HEK293 (cell line): ENCODE results near the gene AQP3.

ENCODE experiments used
- CTCF ChIA-PET: fragments of 350-600 bp; formaldehyde crosslinking; extraction: SDS; loops from one replicate; lab custom pipeline; 2021; ENCODE audit warnings: antibody characterized with exemption; lab: Yijun Ruan, JAX
- POLR2A ChIA-PET: fragments of 300-600 bp; formaldehyde crosslinking; extraction: SDS; loops from one replicate; lab custom pipeline; 2020; ENCODE audit warnings: antibody characterized with exemption, inconsistent platforms; lab: Yijun Ruan, JAX
- H3K27ac ChIP-seq: fragments of 200-500 bp; sonication (Bioruptor generic); 2 replicates; pipeline ENCODE4 v1.5.1; 2014; ENCODE audit warnings: low read depth, low read length, control low read depth, inconsistent platforms; ENCODE audit errors: extremely low read depth
- H3K36me3 ChIP-seq, 2 experiments: fragments of 200-500 bp in 1 of 2; sonication (Bioruptor generic) in 1 of 2; 1 replicate in 1 of 2; 2 replicates in 1 of 2; pipeline ENCODE4 v1.5.1; 2014 to 2017; ENCODE audit warnings: inconsistent platforms in 2 of 2, low read length in 2 of 2; ENCODE audit not compliant: control insufficient read depth in 2 of 2, insufficient read depth in 1 of 2
- H3K4me1 ChIP-seq: fragments of 200-500 bp; sonication (Bioruptor generic); 2 replicates; pipeline ENCODE4 v1.5.1; 2014; ENCODE audit warnings: mild to moderate bottlenecking, low read length, inconsistent platforms; ENCODE audit not compliant: control insufficient read depth, insufficient read depth
- H3K4me3 ChIP-seq: 2 replicates; pipeline ENCODE4 v1.5.1; 2011; ENCODE audit warnings: low read depth, mild to moderate bottlenecking, control low read depth, low read length, moderate library complexity
- H3K9me3 ChIP-seq: fragments of 200-500 bp; sonication (Bioruptor generic); 2 replicates; pipeline ENCODE4 v1.5.1; 2014; ENCODE audit warnings: low read depth, low read length, inconsistent platforms; ENCODE audit not compliant: control insufficient read depth, insufficient read depth
- ATF2 ChIP-seq: fragments of 450-650 bp; formaldehyde crosslinking; IDR thresholded peaks from 2 replicates; pipeline ENCODE4 v1.5.1; 2016; ENCODE audit warnings: missing biosample characterization, missing genetic modification characterization, low read depth
- HOXA7 ChIP-seq: sonication (generic); formaldehyde crosslinking; IDR thresholded peaks from 2 replicates; pipeline ENCODE4 v1.8.1; 2022; ENCODE audit warnings: missing genetic modification reagents, borderline replicate concordance
- KLF1 ChIP-seq: fragments of 450-650 bp; formaldehyde crosslinking; IDR thresholded peaks from 2 replicates; pipeline ENCODE4 v1.5.1; 2016; ENCODE audit warnings: missing biosample characterization, missing genetic modification characterization
- MEIS1 ChIP-seq: sonication (generic); formaldehyde crosslinking; IDR thresholded peaks from 2 replicates; pipeline ENCODE4 v1.8.1; 2022; ENCODE audit warnings: missing genetic modification reagents, mild to moderate bottlenecking, borderline replicate concordance
- SP7 ChIP-seq: fragments of 450-650 bp; formaldehyde crosslinking; IDR thresholded peaks from 2 replicates; pipeline ENCODE4 v1.5.1; 2016; ENCODE audit warnings: missing biosample characterization, missing genetic modification characterization
- TRIM28 ChIP-seq: IDR thresholded peaks from 2 replicates; pipeline ENCODE4 v1.6.1; 2011; ENCODE audit warnings: low read length, control low read depth, borderline replicate concordance
- WT1 ChIP-seq: fragments of 450-650 bp; formaldehyde crosslinking; IDR thresholded peaks from 2 replicates; pipeline ENCODE4 v1.5.1; 2016; ENCODE audit warnings: missing biosample characterization, missing genetic modification characterization
- ZBTB6 ChIP-seq: fragments of 450-650 bp; formaldehyde crosslinking; IDR thresholded peaks from 2 replicates; pipeline ENCODE4 v1.5.1; 2017; ENCODE audit warnings: missing biosample characterization, missing genetic modification characterization
- ZIC2 ChIP-seq: fragments of 450-650 bp; formaldehyde crosslinking; IDR thresholded peaks from 2 replicates; pipeline ENCODE4 v1.5.1; 2016; ENCODE audit warnings: missing biosample characterization, missing genetic modification characterization
- ZNF155 ChIP-seq: fragments of 450-650 bp; formaldehyde crosslinking; IDR thresholded peaks from 2 replicates; pipeline ENCODE4 v1.5.1; 2016; ENCODE audit warnings: missing biosample characterization, missing genetic modification characterization
- ZNF221 ChIP-seq: fragments of 450-650 bp; formaldehyde crosslinking; IDR thresholded peaks from 2 replicates; pipeline ENCODE4 v1.5.1; 2017; ENCODE audit warnings: missing biosample characterization, missing genetic modification characterization, borderline replicate concordance
- ZNF223 ChIP-seq: fragments of 450-650 bp; formaldehyde crosslinking; IDR thresholded peaks from 2 replicates; pipeline ENCODE4 v1.5.1; 2016; ENCODE audit warnings: missing biosample characterization, missing genetic modification characterization
- ZNF23 ChIP-seq: fragments of 450-650 bp; formaldehyde crosslinking; IDR thresholded peaks from 2 replicates; pipeline ENCODE4 v1.5.1; 2016; ENCODE audit warnings: missing biosample characterization, missing genetic modification characterization, borderline replicate concordance
- ZNF274 ChIP-seq, 2 experiments: fragments of 200-500 bp in 1 of 2; fragments of 450-650 bp in 1 of 2; sonication (Bioruptor generic) in 1 of 2; formaldehyde crosslinking in 1 of 2; IDR thresholded peaks; 2 replicates each; pipeline versions ENCODE4 v1.5.1 to v1.6.1; 2014 to 2016; ENCODE audit warnings: borderline replicate concordance in 1 of 2, inconsistent platforms in 1 of 2, low read length in 1 of 2, missing biosample characterization in 1 of 2, missing genetic modification characterization in 1 of 2
- ZNF341 ChIP-seq: fragments of 450-650 bp; formaldehyde crosslinking; IDR thresholded peaks from 2 replicates; pipeline ENCODE4; 2016; ENCODE audit warnings: low read depth, missing biosample characterization, missing genetic modification characterization
- ZNF354C ChIP-seq: fragments of 450-650 bp; formaldehyde crosslinking; IDR thresholded peaks from 2 replicates; pipeline ENCODE4 v1.5.1; 2016; ENCODE audit warnings: missing biosample characterization, missing genetic modification characterization, low read depth, borderline replicate concordance
- ZNF37A ChIP-seq: fragments of 450-650 bp; IDR thresholded peaks from 2 replicates; pipeline ENCODE4 v1.5.1; 2018; ENCODE audit warnings: missing biosample characterization, missing genetic modification characterization
- ZNF391 ChIP-seq: fragments of 450-650 bp; formaldehyde crosslinking; IDR thresholded peaks from 2 replicates; pipeline ENCODE4 v1.5.1; 2016; ENCODE audit warnings: low read depth, missing biosample characterization, missing genetic modification characterization, borderline replicate concordance
- ZNF837 ChIP-seq: fragments of 450-650 bp; formaldehyde crosslinking; IDR thresholded peaks from 2 replicates; pipeline ENCODE4 v1.5.1; 2016; ENCODE audit warnings: missing biosample characterization, missing genetic modification characterization
- TF ChIP-seq, protein P1 (sequence below): fragments of 450-650 bp; formaldehyde crosslinking; IDR thresholded peaks from 2 replicates; pipeline ENCODE4 v1.5.1; 2017; ENCODE audit warnings: missing biosample characterization, mild to moderate bottlenecking, missing genetic modification characterization, moderate library complexity

The AQP3 gene

GRCh38 chr9:33443047-33443446 lies 4.3 kb downstream of the AQP3 start:
- H3K27ac ChIP-seq: no peak overlapping the region
- CTCF ChIA-PET: interaction anchor here (1.0 to 6.1 kb wide), 4 partner anchors 10 to 67 kb away, joined by 3 to 55 read pairs (median 11); no protein-coding TSS in a partner anchor
- POLR2A ChIA-PET: no interaction called here
- no peaks in the 10 kb centered on the region for H3K9me3 ChIP-seq
- TF ChIP-seq ZNF274 (IDR thresholded peaks at IDR 0.05; ENCODE audit: low read length) (no peak), ZNF274 (tag by site-specific recombination; IDR thresholded peaks at IDR 0.05; ENCODE audit: borderline replicate concordance) (no peak), WT1 (tag by site-specific recombination) (no peak), ZBTB6 (tag by site-specific recombination) (no peak), MEIS1 (no peak), SP7 (no peak), ZNF837 (tag by site-specific recombination) (no peak), ATF2 (tag by site-specific recombination) (no peak), ZNF23 (tag by site-specific recombination) (no peak), ZNF391 (no peak), ZNF341 (tag by site-specific recombination) (no peak), ZNF37A (tag by site-specific recombination) (no peak), HOXA7 (CRISPR knock-in tag) (no peak), KLF1 (tag by site-specific recombination) (no peak), ZNF354C (tag by site-specific recombination) (no peak), ZNF221 (no peak), TRIM28 (no peak), ZNF223 (tag by site-specific recombination) (no peak), ZNF155 (tag by site-specific recombination) (no peak)
- TF ChIP-seq, all 188 proteins: peak for 0
- Histone ChIP-seq H3K4me1 (no peaks in the 10 kb centered on the region; the same call in 1 of the 2 replicates), H3K36me3 (no peaks in the 10 kb centered on the region), H3K4me3 (no peak overlapping the region)

- TF ChIP-seq, protein P1, sequence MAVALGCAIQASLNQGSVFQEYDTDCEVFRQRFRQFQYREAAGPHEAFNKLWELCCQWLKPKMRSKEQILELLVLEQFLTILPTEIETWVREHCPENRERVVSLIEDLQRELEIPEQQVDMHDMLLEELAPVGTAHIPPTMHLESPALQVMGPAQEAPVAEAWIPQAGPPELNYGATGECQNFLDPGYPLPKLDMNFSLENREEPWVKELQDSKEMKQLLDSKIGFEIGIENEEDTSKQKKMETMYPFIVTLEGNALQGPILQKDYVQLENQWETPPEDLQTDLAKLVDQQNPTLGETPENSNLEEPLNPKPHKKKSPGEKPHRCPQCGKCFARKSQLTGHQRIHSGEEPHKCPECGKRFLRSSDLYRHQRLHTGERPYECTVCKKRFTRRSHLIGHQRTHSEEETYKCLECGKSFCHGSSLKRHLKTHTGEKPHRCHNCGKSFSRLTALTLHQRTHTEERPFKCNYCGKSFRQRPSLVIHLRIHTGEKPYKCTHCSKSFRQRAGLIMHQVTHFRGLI (tag by site-specific recombination): no peak
- no peak for TF ChIP-seq ZIC2 (tag by site-specific recombination)
- Histone ChIP-seq H3K36me3 (no peaks in the 10 kb centered on the region), H3K9me3 (no peaks in the 10 kb centered on the region), H3K4me1 (no peaks in the 10 kb centered on the region; the same call in 1 of the 2 replicates), H3K27ac (no peak overlapping the region), H3K4me3 (no peak overlapping the region)
- ChIA-PET POLR2A (no interaction called here), CTCF (interaction anchor here (0.9 to 6.1 kb wide), 4 partner anchors 10 to 180 kb away, joined by 3 to 55 read pairs (median 10); no protein-coding TSS in a partner anchor)
These were observed 5.3 kb downstream of the AQP3 start for GRCh38 chr9:33442125-33442524.
